GM19240 (cell line): ENCODE measurements around the gene NMD3.

Source experiments
- DNase-seq: peaks from one replicate; pipeline ENCODE4 v3.0.0; 2011; ENCODE audit warnings: low spot score; ENCODE audit not compliant: insufficient read length

NMD3 gene

GRCh38 chr3:161230621-161231171, 9.6 kb downstream of the NMD3 start:
- DNase-seq: no peak

DNA sequence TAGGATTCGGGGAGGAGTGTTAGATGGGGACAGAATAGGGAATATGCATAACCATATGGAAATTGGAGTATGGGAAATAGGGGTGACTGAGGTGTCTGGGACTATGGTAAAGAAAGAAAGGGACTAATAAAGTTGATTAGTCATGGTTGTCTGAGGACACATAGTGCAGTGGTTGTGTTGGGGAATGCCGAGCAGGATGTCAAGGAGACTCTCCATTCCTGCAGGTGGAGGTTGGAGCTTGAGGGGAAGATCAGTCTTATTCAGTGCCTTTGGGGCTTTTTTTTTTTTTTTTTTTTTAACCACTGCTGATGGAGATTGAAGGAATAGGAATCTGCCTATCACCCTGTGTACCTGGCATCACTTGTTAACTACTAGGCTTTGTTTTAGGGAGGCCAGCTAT, 10.8 kb downstream of the NMD3 start:
- no peak for DNase-seq

DNA sequence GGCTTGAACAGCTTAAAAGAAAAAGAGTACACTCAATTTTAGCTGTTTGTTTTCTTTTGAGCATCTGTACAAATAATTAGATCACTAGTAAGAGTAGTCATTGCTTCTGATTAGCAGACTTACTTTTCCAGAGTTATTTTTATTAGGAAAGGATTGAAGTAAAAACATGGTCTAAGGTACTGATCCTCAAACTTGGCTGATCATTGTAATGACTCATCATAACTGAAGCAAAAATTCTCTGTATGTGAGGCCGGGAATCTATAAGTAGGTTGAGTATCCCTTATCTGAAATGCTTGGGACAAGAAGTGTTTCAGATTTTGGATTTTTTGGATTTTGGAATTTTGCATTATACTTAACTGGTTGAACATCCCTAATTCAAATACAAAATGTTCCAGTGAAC, 12.4 kb downstream of the NMD3 start:
- no peak for DNase-seq

DNA sequence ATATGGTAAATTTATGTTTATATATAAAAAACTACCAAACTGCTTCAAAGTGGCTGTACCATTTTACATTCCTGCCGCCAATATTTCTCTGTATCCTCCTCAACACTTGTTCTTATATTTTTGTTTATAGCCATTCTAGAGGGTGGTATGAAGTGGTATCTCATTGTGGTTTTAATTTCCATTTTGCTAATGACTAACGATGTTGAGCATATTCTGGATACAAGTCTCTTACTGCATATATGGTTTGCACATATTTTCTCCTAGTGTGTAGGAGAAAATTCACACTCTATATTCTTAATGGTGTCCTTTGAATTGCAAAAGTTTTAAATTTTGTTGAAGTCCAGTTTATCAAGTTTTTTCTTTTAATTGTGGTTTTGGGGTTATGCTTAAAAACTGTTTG, 15.1 kb downstream of the NMD3 start:
- DNase-seq: no peak

- no peak for DNase-seq
These were observed 18.6 kb downstream of the NMD3 start for GRCh38 chr3:161239700-161240099.

- no peak for DNase-seq
These were observed 23.4 kb downstream of the NMD3 start for GRCh38 chr3:161244538-161244937.

DNA sequence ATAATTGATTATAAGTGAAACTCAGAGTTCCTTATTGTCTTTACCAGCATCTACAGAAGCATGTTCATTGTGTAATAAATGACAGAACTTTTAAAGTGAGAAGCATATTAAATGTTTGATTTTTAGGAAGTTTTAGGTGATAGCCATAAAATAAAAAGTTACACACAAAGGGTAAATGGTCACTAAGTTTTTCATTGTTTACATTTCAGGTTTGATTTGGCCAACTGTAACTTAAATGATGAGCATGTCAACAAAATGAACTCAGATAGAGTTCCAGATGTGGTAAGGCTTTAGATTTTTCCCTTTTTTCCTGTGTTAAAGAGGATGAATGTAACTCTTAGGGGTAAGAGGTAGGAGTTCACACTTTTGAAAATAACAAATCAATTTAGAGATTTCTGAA, 25.9 kb downstream of the NMD3 start:
- no peak for DNase-seq

- DNase-seq: no peak
These were observed 29.0 kb downstream of the NMD3 start for GRCh38 chr3:161250116-161250515.

DNA sequence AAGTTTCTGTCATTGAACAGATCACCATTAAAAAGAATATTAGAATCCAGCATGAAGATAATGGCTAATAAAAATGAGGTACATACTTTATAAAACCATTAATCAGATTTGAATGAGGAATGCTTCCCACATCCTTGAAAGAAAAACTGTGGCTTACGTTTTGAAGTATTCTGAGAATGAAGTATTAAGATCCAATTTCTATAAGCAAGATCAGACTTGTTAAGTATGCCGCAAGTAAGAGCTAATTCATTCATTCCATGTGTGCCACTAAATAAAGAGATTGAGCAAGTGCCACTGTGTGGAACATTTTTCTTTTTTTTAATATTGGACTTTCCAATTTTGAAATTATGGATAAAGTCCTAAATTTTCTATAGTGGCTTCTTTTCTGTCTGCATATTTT, 30.6 kb downstream of the NMD3 start:
- no peak for DNase-seq

- DNase-seq: no peak
These were observed 31.0 kb downstream of the NMD3 start for GRCh38 chr3:161252143-161252542.

- DNase-seq: no peak
These were observed 32.6 kb downstream of the NMD3 start for GRCh38 chr3:161253711-161254110.

DNA sequence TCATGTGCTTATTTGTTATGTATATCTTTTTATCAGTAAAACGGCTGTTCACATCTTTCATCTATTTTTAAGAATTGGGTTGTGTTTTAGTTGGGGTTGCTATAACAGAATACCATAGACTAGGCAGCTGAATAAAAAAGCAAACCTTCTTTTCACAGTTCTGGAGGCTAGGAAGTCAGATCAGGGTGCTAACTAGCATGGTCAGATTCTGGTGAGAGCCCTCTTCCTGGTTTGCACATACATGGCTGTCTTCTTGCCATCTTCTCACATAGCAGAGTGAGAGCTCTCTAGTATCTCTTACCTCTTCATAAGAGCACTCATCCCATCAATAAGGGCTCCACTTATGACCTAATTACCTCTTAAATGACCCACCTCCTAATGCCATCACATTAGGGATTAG, 33.8 kb downstream of the NMD3 start:
- DNase-seq: no peak

DNA sequence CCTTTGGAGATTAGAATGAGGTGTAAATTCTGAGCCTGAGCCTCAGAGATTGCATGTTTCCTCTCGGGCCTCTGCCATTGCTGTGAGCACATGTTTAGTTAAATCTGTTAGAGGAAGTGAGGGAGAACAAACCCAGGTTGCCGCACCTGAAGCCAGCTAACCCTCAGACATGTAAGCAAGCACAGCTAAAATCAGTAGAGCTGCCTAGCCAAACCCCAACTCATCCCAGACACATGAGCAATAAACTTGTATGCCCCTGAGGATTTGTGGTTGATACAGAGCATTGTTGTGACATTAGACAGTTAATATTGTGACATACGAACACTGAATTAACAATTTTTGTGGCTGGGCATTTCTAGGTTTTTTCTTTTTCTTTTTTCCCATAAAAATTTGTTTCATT, 41.9 kb downstream of the NMD3 start:
- no peak for DNase-seq

DNA sequence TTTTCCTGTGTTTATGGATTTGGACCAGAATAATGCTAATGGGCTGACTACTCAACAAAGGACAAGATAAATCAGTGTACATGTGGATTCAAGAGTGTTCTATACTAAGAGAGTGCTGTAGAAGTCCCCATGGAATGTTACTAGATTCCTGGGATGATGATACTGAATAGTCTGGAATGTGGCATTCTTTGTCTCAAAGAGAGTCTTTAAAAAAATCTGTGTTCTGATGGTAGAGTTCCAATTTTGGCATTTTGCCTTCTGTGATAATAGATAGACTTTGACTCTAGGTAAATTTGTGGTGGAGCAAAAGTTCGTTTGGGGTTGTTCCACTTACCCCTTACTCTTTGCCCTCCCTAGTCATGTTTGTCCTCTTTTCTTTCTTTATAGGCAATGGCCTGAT, 43.7 kb downstream of the NMD3 start:
- DNase-seq: no peak

GRCh38 chr3:161265916-161266571, 44.9 kb downstream of the NMD3 start:
- DNase-seq: no peak

DNA sequence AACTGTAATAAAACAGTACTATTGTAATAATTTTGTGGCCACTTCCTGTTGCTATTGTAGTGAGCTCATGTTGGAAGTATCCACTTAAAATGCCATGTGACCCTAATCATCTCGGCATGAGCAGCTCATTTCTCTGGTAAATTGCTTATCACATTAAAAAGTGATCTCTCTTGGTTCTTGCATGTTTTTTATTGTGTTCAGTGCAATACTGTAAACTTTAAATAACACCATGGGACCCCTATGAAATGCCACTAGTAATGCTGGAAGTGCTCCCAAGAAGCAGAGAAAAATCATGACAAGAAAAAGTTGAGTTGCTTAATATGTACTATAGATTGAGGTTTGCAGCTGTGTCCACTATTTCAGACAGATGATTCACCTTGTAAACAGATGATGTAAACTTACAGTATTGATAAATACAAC, 45.6 kb downstream of the NMD3 start:
- no peak for DNase-seq

- DNase-seq: no peak
These were observed 46.5 kb downstream of the NMD3 start for GRCh38 chr3:161267646-161268045.

DNA sequence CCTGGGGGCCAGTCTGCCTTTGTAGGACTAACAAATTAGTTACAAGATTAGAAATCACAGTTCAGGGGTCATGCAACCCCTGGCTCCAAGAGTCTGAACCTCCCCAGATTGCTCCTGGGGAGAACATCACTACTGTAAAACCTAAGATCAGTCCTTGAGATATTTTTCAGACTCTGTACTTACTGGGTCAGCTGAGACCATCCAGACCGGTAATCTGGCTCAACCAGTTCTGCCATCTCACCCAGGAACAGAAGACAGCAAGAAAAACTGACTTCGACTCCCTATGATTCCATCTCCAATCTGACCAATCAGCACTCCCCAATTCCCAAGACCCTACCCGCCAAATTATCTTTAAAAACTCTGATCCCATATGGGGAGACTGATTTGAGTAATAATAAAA, 47.5 kb downstream of the NMD3 start:
- DNase-seq: no peak

- no peak for DNase-seq
These were observed 49.9 kb downstream of the NMD3 start for GRCh38 chr3:161270991-161271390.

GRCh38 chr3:161271646-161272045, 50.5 kb downstream of the NMD3 start:
- no peak for DNase-seq

DNA sequence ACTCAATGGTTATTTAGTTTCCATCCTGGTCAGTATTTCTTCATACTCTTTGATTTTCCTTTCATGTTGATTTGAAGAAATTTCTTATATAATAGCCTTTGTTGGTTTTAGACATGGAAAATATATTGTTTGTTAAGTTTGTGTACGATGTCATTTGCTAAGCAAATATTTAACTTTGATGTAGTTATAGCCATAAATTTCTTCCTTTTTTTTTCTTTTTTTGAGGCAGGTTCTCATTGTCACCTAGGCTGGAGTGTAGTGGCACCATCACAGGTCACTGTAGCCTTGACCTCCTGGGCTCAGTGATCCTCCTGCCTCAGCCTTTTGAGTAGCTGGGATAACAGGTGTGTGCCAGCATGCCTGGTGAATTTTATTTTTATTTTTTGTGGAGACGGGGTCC, 51.4 kb downstream of the NMD3 start:
- no peak for DNase-seq

DNA sequence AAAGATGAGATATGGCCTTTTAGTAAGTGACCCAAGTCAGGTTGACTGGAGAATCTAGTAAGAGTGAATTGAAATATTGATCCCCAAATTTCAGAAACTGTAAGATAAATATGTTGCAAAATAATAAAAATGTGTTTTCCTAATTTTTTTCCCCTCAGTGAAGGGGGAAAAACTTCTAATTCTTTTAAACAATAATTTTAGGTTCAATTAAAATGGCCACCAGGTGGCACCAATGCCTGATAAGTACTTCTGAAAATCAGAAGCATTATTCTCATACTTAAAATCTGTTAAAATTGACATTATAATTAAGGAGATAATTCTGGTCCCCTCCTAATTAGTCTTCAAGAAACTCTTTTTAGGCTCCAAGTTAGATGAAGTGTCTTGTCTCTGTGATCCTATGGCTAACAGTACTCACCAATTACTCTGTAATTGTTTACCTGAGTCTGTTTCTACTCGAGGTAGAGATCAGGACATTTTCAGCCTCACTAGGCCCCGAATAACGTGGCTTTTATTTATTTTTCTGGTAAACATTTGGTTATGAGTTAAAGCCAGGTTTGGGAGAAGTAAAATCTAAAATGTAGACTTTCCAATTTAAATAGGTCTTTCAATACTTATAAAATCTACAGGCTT, 52.6 kb downstream of the NMD3 start:
- no peak for DNase-seq

- DNase-seq: no peak
These were observed 53.7 kb downstream of the NMD3 start for GRCh38 chr3:161274691-161275298.
